Measurements from ENCODE around the gene NUP62CL. TPM values are rescaled to one million over a fixed set of nuclear protein-coding genes. Genes with fewer than 3 reads are reported as not detected.

NUP62CL gene
- total and polyA plus RNA-seq, 10 of the 15 experiments (the other 5 are each of a cell fraction or from before 2014, with no cell fraction given) = 2.5 to 6.0 (median 4.2) TPM

GRCh38 chrX:107213477-107213876 is 7.2 kb upstream of the NUP62CL start:
- no TSS peak for BruUV-seq (replicated peaks)
- POLR2A ChIA-PET = no interaction called here
- no peaks in the 10 kb centered on the region for H3K36me3 ChIP-seq (ENCODE audit: control insufficient read depth in 2 of 2, insufficient read depth in 2 of 2, low read length in 1 of 2)
- TF ChIP-seq, protein P1, sequence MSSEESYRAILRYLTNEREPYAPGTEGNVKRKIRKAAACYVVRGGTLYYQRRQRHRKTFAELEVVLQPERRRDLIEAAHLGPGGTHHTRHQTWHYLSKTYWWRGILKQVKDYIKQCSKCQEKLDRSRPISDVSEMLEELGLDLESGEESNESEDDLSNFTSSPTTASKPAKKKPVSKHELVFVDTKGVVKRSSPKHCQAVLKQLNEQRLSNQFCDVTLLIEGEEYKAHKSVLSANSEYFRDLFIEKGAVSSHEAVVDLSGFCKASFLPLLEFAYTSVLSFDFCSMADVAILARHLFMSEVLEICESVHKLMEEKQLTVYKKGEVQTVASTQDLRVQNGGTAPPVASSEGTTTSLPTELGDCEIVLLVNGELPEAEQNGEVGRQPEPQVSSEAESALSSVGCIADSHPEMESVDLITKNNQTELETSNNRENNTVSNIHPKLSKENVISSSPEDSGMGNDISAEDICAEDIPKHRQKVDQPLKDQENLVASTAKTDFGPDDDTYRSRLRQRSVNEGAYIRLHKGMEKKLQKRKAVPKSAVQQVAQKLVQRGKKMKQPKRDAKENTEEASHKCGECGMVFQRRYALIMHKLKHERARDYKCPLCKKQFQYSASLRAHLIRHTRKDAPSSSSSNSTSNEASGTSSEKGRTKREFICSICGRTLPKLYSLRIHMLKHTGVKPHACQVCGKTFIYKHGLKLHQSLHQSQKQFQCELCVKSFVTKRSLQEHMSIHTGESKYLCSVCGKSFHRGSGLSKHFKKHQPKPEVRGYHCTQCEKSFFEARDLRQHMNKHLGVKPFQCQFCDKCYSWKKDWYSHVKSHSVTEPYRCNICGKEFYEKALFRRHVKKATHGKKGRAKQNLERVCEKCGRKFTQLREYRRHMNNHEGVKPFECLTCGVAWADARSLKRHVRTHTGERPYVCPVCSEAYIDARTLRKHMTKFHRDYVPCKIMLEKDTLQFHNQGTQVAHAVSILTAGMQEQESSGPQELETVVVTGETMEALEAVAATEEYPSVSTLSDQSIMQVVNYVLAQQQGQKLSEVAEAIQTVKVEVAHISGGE (CRISPR knock-in tag; IDR thresholded peaks at IDR 0.05) = no peak
- no peak for TF ChIP-seq MEF2B (IDR thresholded peaks at IDR 0.05; ENCODE audit: partially characterized antibody, poor library complexity, severe bottlenecking)
- no peak for TF ChIP-seq NFYA (IDR thresholded peaks at IDR 0.05; ENCODE audit: borderline replicate concordance, low read depth, low read length)
- TF ChIP-seq, protein P2, sequence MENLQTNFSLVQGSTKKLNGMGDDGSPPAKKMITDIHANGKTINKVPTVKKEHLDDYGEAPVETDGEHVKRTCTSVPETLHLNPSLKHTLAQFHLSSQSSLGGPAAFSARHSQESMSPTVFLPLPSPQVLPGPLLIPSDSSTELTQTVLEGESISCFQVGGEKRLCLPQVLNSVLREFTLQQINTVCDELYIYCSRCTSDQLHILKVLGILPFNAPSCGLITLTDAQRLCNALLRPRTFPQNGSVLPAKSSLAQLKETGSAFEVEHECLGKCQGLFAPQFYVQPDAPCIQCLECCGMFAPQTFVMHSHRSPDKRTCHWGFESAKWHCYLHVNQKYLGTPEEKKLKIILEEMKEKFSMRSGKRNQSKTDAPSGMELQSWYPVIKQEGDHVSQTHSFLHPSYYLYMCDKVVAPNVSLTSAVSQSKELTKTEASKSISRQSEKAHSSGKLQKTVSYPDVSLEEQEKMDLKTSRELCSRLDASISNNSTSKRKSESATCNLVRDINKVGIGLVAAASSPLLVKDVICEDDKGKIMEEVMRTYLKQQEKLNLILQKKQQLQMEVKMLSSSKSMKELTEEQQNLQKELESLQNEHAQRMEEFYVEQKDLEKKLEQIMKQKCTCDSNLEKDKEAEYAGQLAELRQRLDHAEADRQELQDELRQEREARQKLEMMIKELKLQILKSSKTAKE (IDR thresholded peaks at IDR 0.05; ENCODE audit: low read depth, poor library complexity, severe bottlenecking) = no peak
- no peak for TF ChIP-seq HSF1 (IDR thresholded peaks at IDR 0.05; ENCODE audit: low read depth, low read length)
- TF ChIP-seq CBFB (IDR thresholded peaks at IDR 0.05; ENCODE audit: low read depth) = no peak
- no peak for TF ChIP-seq NFYB (IDR thresholded peaks at IDR 0.05; ENCODE audit: insufficient read depth, low read depth, low read length)
- TF ChIP-seq PML (IDR thresholded peaks at IDR 0.05; ENCODE audit: low read length) = no peak
- in situ Hi-C loops (cut with MboI) = no loop called here
- SMC1A ChIA-PET (ENCODE audit: uncharacterized antibody, unreplicated experiment) = no interaction called here
- H3K27me3 ChIP-seq (replicated peaks in 1 of 2; ENCODE audit: control insufficient read depth in 2 of 2, insufficient read depth in 2 of 2, low read length in 1 of 2) = no peaks in the 10 kb centered on the region
- H3K4me3 ChIP-seq = no peak overlapping the region
- CTCF ChIA-PET = no interaction called here
- DNase-seq (ENCODE audit: low read depth, low spot score) (no peak), ATAC-seq (no peak), FAIRE-seq (no peak)
- WGBS (ENCODE audit: insufficient coverage, insufficient replicate concordance, low lambda C conversion rate, missing lambda C conversion rate) = 36% methylated on average over 1 of the region's 1 CpG
- no peak overlapping the region for H3K27ac ChIP-seq (ENCODE audit: control insufficient read depth, insufficient read depth)
- H4K20me1 ChIP-seq (ENCODE audit: control insufficient read depth, insufficient read depth) = no peaks in the 10 kb centered on the region
- H3K4me1 ChIP-seq (ENCODE audit: control insufficient read depth, insufficient read depth, low read length) = no peaks in the 10 kb centered on the region
- H2AFZ ChIP-seq (ENCODE audit: control insufficient read depth, low read depth, low read length) = no peak overlapping the region
- RAD21 ChIA-PET (ENCODE audit: unreplicated experiment) = no interaction called here
- no peak overlapping the region for H3K4me2 ChIP-seq (ENCODE audit: control insufficient read depth, insufficient read depth)
- H3K79me2 ChIP-seq (ENCODE audit: control insufficient read depth, insufficient read depth, low read length) = no peaks in the 10 kb centered on the region
- intact Hi-C loops (cut with micrococcal nuclease; ENCODE audit: unreplicated experiment) = no loop called here
- H3K9ac ChIP-seq (ENCODE audit: control insufficient read depth, insufficient read depth, low read length) = no peak overlapping the region
- no peaks in the 10 kb centered on the region for H3K9me3 ChIP-seq (replicated peaks; ENCODE audit: control insufficient read depth, insufficient read depth, low read length)
